GM18867 (cell line): ENCODE measurements around the gene HDAC10.
A peak's percentile ranks its signal among the peaks of the same experiment; 100 is the strongest.

Source experiments
- ATAC-seq: cut with Tn5 transposase; IDR thresholded peaks from one replicate; pipeline ENCODE4 v1.9.1; 2021; ENCODE audit warnings: mild to moderate bottlenecking, moderate library complexity; ENCODE audit not compliant: unreplicated experiment

The HDAC10 gene

DNA sequence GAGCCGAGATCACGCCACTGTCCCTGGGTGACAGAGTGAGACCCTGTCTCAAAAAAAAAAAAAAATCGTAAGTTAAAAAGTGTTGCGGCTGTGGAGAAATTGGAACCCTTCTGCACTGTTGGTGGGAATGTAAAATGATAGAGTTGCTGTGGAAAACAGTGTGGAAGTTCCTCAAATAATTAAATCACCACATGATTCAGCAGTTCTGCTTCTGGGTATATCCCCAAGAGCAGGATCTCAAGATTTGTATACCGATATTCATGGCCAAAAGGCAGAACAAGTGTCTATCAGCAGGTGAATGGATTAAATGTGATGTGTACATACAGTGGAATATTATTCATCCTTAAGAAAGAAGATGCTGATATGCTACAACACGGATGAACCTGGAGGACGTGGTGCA is 46.5 kb downstream of the HDAC10 start:
- no peak for ATAC-seq

DNA sequence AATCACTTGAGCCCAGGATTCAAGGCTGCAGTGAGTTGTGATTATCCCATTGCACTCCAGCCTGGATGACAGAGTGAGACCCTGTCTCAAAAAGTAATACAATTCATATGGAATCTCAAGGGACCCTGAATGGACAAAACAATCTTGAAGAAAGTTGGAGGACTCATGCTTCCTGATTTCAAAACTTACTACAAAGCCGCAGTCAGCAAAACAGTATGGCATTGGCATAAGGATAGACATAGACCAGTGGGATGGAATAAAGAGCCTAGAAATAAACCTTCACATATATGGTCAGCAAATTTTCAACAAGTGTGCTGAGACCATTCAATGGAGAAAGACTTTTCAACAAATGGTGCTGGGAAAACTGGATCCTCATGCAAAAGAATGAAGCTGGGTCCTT is 47.8 kb downstream of the HDAC10 start:
- ATAC-seq, result no peak

DNA sequence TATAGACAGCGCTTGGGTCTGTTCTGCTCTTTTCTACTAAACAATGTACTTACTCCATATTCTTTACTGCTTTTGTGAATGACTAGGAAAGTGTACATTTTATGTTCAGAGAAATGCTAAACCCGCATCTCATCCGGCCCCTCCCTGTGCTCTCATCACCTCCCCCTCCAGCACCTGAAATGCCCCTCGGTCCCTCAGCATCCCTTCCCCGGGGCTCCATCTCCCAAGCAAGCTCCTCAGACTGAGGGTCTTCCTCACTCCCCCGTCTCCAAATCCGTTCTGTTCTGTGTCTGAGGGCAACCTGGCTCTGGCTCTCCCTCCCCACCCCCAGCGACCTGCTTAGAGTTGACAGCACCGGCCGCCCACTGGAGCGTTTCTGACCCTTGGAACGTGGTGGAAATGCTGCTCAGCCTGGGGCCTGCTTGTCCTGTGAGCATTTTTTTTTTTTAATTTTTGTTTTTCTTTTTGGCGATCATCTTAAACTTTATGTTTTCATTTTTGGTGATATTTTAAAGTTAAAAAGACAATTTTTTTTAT is 48.9 kb downstream of the HDAC10 start:
- ATAC-seq, result no peak

DNA sequence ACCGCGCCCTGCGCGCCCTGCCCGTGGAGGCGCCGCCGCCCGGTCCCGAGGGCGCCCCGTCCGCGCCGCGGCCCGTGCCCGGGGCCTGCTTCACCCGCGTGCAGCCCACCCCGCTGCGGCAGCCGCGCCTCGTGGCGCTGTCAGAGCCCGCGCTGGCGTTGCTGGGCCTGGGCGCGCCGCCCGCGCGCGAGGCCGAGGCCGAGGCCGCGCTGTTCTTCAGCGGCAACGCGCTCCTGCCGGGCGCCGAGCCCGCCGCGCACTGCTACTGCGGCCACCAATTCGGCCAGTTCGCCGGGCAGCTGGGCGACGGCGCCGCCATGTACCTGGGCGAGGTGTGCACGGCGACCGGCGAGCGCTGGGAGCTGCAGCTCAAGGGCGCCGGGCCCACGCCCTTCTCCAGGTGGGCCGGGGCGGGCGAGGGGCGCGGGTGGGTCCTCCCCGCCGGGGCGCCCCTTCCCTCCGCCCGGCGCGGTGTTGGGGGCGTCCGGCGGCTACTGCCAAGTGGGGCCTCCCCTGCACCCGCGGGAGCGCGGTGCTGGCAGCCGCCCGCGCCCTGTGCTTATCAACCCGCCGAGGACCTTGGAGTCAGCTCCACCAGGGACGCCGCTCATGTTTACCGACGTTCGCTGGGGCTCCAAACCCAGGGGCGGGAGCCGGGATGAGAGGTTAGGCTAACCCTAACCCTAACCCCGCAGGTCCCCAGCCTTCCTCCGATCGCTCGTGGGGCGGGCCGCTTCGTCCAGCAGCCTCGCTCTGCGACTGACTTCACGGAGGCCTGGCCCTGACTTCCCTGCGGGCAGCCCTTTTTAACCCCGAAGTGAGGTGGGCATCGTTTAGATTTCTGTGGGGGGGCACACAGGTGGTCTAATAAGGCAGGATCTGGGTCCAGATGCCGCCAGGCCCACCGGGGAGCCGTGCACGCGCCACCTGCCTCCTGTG is 49.6 kb downstream of the HDAC10 start:
- peak; percentile 25 for ATAC-seq

GRCh38 chr22:50200461-50201190 is 50.4 kb downstream of the HDAC10 start, which contains the start of gene SELENOO:
TSS of gene SELENOO (plus strand) at chr22:50201011. CDS start at chr22:50201037, 26 bp downstream.
- ATAC-seq, result peak; percentile 68

DNA sequence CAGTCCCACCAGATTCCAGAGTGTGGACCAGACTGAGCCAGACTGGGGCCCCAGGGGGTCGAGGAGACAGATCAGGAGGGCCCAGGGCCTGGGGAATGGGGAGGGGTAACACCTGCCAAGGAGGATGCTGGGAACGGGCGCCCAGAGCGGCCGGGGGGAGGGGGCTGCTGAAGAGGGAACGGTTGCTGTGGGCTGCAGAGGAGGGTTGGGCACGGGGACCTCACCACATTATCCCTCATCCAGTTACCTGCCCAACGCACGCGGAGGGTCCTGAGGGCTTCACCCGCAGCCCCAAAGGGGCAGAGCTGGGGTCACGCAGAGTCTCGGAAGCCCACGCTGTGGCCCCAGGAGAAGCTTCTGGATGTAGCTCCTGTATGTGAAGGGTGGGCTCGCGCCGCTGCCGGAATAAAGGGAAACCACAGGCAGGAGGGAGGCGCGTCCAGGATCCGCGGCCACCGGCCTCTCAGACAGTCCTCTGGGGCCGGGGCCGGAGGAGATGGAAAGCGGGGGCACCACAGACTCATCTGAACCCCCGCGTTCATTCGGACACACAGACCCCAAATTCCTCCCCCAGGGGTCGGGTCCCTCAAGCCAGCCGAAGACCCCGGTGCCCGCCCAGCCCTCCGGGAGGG is 51.1 kb downstream of the HDAC10 start:
- ATAC-seq, result peak; percentile 4

- ATAC-seq, result no peak
Measured at GRCh38 chr22:50199251-50199721, 51.8 kb downstream of the HDAC10 start.

- no peak for ATAC-seq
Measured at GRCh38 chr22:50198624-50199017, 52.4 kb downstream of the HDAC10 start.

DNA sequence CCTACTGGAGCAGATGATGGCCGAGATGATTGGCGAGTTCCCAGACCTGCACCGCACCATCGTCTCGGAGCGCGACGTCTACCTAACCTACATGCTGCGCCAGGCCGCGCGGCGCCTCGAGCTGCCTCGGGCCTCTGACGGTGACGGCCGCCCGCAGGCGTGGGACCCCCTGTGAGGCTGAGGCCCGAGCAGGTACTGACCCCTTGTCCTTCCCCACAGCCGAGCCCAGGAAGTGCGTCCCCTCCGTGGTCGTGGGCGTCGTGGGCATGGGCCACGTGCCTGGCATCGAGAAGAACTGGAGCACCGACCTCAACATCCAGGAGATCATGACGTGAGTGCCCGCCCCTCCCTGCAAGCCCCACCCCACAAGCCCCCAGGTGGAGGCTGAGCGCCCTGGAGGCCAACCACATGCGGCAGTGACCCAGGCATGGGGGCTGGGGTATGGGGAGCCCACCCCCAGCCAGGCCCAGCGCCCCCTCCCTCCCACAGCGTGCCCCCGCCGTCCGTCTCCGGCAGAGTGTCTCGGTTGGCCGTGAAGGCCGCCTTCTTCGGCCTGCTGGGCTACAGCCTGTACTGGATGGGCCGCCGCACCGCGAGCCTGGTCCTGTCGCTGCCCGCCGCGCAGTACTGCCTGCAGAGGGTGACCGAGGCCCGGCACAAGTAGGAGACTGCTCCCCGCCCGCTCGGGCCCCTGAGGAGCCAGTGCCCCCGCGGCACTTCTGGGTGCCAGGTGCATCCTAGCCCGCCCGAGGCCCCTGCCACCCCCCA is 53.0 kb downstream of the HDAC10 start:
- ATAC-seq, result no peak

DNA sequence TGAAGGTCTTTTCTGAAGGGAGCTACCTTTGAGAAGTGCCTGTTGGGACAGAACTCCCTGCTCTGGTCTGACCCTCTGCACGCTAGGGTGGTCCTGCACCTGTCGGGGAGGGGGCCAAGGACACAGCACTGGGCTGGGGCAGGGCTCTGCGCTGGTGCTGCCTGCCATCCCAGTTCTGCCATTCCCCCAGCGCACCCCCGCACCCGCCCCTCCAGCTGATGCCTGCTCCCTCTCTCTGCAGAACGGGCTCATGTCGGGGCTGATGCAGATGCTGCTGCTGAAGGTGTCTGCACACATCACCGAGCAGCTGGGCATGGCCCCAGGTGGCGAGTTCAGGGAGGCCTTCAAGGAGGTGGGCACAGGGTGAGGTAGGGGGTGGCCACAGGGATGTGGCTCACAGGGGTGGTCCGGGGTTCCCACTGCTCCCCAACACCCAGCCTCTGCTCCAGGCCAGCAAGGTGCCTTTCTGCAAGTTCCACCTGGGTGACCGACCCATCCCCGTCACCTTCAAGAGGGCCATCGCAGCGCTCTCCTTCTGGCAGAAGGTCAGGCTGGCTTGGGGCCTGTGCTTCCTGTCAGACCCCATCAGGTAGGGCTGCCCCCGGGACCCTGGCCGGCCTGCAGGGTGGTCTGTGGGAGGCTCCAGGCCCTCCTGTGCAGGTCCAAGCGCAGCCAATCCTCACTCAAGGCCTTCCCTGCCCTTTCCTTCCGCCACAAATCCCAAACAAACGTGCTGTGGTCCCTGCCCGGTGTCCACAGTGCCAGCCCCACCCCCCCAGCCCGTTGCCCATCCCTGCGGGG is 53.9 kb downstream of the HDAC10 start:
- ATAC-seq, result no peak

DNA sequence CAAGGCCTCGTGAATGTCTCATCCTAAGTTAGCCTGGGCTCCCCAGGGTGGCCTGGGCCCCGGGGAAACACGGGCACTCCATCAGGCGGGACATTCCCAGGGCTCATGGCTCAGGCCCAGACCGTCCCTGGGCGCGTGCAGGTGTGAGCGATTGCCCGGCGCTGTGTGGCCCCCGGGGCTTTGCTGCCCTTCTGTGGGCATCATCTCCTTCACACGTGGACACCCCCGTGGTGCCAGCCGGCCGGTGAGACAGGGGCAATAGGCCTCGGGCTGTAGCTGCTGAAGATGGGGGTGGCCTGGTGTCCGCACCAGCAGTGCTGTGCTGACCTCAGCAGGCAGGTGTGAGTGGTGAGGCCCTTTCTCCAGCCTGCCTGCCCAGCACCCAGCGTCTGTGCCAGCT is 54.8 kb downstream of the HDAC10 start:
- ATAC-seq, result no peak
